Measurements from ENCODE around the gene GOLGA1.

Gene GOLGA1

GRCh38 chr9:124869466-124869985 is 71.4 kb downstream of the GOLGA1 start:
- no peaks in the 10 kb centered on the region for H3K9me3 ChIP-seq (ENCODE audit: control insufficient read depth in 1 of 2, low read length in 2 of 2)
- H3K4me1 ChIP-seq (ENCODE audit: control insufficient read depth in 1 of 2, insufficient read depth in 2 of 2, low read length in 2 of 2) = peaks cover 23 to 39% of the 10 kb centered on the region in 2 donors
- H3K27me3 ChIP-seq (ENCODE audit: low read depth, low read length) = no peaks in the 10 kb centered on the region
- H3K4me3 ChIP-seq (ENCODE audit: low read depth in 1 of 2, low read length in 2 of 2) = peak overlapping the region; percentile 91
- H3K27ac ChIP-seq (ENCODE audit: low read length) = peak overlapping the region; percentile 84
- H3K36me3 ChIP-seq (ENCODE audit: control insufficient read depth in 1 of 2, insufficient read depth in 2 of 2, low read length in 2 of 2) = peaks cover 11 to 18% of the 10 kb centered on the region in 2 donors

- Histone ChIP-seq H3K27me3 (ENCODE audit: low read depth, low read length) (no peaks in the 10 kb centered on the region), H3K4me3 (ENCODE audit: low read depth in 1 of 2, low read length in 2 of 2) (peak overlapping the region; percentile 91), H3K4me1 (ENCODE audit: control insufficient read depth in 1 of 2, insufficient read depth in 2 of 2, low read length in 2 of 2) (peaks cover 23 to 39% of the 10 kb centered on the region in 2 donors), H3K9me3 (ENCODE audit: control insufficient read depth in 1 of 2, low read length in 2 of 2) (no peaks in the 10 kb centered on the region), H3K27ac (ENCODE audit: low read length) (peak overlapping the region; percentile 95), H3K36me3 (ENCODE audit: control insufficient read depth in 1 of 2, insufficient read depth in 2 of 2, low read length in 2 of 2) (peaks cover 7 to 11% of the 10 kb centered on the region in 2 donors)
Observed at GRCh38 chr9:124868511-124869465, 72.1 kb downstream of the GOLGA1 start.

DNA sequence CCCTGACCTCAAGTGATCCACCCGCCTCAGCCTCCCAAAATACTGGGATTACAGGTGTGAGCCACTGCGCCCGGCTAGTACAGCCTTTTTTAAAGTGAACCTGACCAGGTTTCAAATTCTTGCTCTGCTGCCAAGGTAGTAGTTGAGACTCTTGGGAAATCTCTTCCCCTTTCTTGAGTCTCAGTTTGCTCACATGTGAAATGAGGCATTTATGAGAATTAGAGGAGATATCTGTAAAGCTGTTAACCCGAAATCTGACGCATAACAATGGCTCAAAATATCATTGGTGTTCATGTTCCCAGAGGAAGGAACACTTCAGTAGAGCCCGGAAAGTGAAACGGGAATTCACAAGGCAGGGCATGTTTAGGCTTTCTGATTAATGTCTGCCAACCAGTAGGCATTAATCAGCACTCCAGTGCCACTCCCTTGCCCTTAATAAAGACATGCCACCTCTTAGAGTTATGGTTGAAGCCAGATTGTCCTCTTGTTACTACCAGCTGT is 77.5 kb downstream of the GOLGA1 start:
- Histone ChIP-seq H3K27ac (ENCODE audit: low read length) (peak overlapping the region; percentile 53), H3K4me3 (ENCODE audit: low read depth in 1 of 2, low read length in 2 of 2) (no peak overlapping the region), H3K36me3 (ENCODE audit: control insufficient read depth in 1 of 2, insufficient read depth in 2 of 2, low read length in 2 of 2) (peaks cover 23% of the 10 kb centered on the region in 2 donors), H3K27me3 (ENCODE audit: low read depth, low read length) (no peaks in the 10 kb centered on the region), H3K9me3 (ENCODE audit: control insufficient read depth in 1 of 2, low read length in 2 of 2) (no peaks in the 10 kb centered on the region), H3K4me1 (ENCODE audit: control insufficient read depth in 1 of 2, insufficient read depth in 2 of 2, low read length in 2 of 2) (peaks cover 11 to 21% of the 10 kb centered on the region in 2 donors)

DNA sequence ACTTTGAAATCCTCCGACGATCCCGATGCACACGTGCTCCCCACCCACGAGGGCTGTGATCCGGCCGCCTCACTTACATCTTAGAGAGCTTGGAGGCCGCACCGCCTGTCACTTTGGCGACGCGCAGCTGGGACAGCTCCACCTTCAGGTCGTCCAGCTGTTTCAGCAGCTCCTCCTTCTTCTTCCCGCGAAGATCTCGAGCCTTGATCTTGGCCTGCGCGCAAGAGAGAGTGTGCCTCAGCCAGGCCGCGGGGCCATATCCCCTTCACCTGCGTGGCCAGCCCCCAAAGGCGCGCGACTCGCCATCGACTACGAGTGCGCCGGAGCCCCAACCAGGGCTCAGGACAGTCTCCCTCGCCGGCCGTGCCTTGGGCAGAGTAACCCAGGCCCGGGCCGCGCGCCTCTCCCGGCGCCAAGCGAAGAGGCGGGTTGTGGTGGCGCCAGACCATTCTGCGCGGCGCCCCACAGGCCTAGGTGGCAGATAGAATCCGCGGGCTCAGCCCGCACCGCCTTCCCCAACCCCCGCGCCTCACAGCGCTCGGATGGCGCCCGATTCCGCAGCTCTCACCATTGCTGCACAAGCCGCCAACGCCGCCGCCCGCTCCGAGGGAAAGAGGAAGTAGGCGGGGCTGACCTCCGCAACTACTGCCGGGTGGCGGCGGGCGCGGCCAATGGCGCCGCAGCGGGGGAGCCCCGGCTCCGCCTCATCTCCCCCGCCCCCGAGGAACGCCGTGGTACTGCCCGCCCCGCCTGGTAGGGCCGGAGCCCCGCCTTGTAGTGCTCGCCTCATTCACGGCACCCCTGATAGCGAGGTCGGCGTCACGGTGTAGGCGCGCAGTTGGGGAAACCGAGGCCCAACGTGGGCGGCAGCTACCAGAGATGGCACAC is 79.3 kb downstream of the GOLGA1 start, which contains the start of the genes ARPC5L and RPL35:
TSS of gene ARPC5L (plus strand) at position 789 of the 888 bp plus-strand sequence. CDS start 7,161 bp downstream, outside the sequence.
TSS of gene RPL35 (minus strand) at position 616 of the 888 bp plus-strand sequence. CDS start at position 571, 45 bp downstream.
- peak within 1 kb of the TSS; percentile 87 for H3K27ac ChIP-seq (ENCODE audit: low read length)
- peak within 1 kb of the TSS; percentile 83 to 88 for H3K4me3 ChIP-seq (ENCODE audit: low read depth in 1 of 2, low read length in 2 of 2)
- H3K9me3 ChIP-seq (ENCODE audit: control insufficient read depth in 1 of 2, low read length in 2 of 2) = no peaks in the 10 kb centered on the region
- no peaks in the 10 kb centered on the region for H3K27me3 ChIP-seq (ENCODE audit: low read depth, low read length)
- H3K36me3 ChIP-seq (ENCODE audit: control insufficient read depth in 1 of 2, insufficient read depth in 2 of 2, low read length in 2 of 2) = peaks cover 35 to 39% of the 10 kb centered on the region in 2 donors
- H3K4me1 ChIP-seq (ENCODE audit: control insufficient read depth in 1 of 2, insufficient read depth in 2 of 2, low read length in 2 of 2) = peaks cover 11 to 21% of the 10 kb centered on the region in 2 donors

DNA sequence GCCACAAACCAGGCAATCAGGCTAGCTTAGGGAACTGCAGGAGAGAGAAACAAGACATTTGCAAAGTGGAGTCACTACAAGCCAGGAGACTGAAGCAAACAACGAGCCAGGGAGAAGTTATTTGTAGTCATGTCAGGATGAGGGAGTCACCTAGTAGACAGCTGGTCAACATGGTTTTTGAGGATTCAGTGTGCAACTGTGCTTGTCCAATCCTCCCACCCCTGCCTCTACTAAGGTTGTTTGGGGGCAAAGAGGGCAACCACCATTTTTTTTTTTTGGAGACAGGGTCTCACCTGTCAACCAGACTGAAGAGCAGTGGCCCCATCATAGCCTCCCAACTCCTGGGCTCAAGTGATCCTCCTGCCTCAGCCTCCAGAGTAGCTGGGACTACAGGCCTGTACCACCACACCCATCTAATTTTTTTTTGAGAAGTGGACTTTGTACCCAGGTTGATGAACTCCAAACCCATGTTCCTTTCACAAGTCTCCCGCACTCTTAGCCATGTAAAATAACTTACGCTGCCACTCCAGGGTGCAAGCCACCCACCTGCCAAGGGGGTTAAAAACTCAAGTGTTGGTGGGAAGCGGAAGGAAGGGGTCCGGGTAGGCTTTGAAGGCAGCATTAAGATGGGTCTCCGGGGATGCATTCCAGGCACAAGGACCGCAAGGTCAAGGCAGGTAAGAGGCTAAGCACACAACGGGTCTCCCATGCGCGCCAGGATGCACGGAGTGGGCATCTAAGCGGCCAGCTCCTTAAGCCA is 80.1 kb downstream of the GOLGA1 start:
- Histone ChIP-seq H3K4me3 (ENCODE audit: low read depth in 1 of 2, low read length in 2 of 2) (peak overlapping the region; percentile 83 to 88), H3K27me3 (ENCODE audit: low read depth, low read length) (no peaks in the 10 kb centered on the region), H3K27ac (ENCODE audit: low read length) (peak overlapping the region; percentile 79), H3K36me3 (ENCODE audit: control insufficient read depth in 1 of 2, insufficient read depth in 2 of 2, low read length in 2 of 2) (peaks cover 35 to 42% of the 10 kb centered on the region in 2 donors), H3K9me3 (ENCODE audit: control insufficient read depth in 1 of 2, low read length in 2 of 2) (no peaks in the 10 kb centered on the region), H3K4me1 (ENCODE audit: control insufficient read depth in 1 of 2, insufficient read depth in 2 of 2, low read length in 2 of 2) (peaks cover 11 to 21% of the 10 kb centered on the region in 2 donors)

GRCh38 chr9:124859803-124860581 is 80.9 kb downstream of the GOLGA1 start:
- H3K27ac ChIP-seq (ENCODE audit: low read length) = peak overlapping the region; percentile 79
- H3K4me1 ChIP-seq (ENCODE audit: control insufficient read depth in 1 of 2, insufficient read depth in 2 of 2, low read length in 2 of 2) = peaks cover 11 to 21% of the 10 kb centered on the region in 2 donors
- peaks cover 35 to 42% of the 10 kb centered on the region in 2 donors for H3K36me3 ChIP-seq (ENCODE audit: control insufficient read depth in 1 of 2, insufficient read depth in 2 of 2, low read length in 2 of 2)
- peak overlapping the region; percentile 83 to 88 for H3K4me3 ChIP-seq (ENCODE audit: low read depth in 1 of 2, low read length in 2 of 2)
- no peaks in the 10 kb centered on the region for H3K27me3 ChIP-seq (ENCODE audit: low read depth, low read length)
- no peaks in the 10 kb centered on the region for H3K9me3 ChIP-seq (ENCODE audit: control insufficient read depth in 1 of 2, low read length in 2 of 2)

DNA sequence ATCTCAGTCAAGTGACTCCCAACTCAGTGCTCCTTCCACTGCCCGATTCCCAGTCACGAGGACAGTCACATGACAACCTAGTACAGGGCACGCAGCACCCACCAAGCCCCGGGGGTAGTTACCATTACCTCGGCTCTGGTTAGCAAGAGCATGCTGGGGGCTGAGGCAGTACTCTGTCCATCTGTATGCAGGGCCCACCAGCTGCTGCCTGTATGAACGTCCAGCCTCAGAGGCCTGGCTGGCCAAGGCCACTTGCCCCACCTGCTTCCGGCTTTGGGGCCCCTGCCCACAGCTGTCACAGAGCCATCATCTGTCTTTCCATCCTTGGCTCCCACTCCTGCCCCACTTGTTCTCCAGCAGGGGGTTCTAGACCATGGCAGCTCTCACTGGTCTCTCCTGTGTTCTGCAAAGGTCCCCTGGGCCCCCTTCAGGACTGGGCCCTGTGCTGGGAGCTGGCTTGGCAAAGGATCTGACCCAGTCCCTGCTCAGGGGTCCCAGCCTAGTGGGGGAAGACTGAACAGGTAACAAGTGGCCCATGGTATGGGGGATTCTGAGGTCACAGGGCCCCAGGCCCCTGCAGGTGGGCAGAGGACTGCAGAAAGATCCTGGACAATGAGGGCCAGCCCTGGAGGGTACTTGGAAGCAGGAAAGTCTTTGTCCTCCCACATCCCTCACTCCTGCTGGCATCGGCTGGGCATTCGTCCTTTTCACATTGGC is 82.4 kb downstream of the GOLGA1 start:
- Histone ChIP-seq H3K27ac (ENCODE audit: low read length) (no peak overlapping the region), H3K4me1 (ENCODE audit: control insufficient read depth in 1 of 2, insufficient read depth in 2 of 2, low read length in 2 of 2) (peaks cover 11 to 21% of the 10 kb centered on the region in 2 donors), H3K36me3 (ENCODE audit: control insufficient read depth in 1 of 2, insufficient read depth in 2 of 2, low read length in 2 of 2) (peaks cover 35 to 42% of the 10 kb centered on the region in 2 donors), H3K9me3 (ENCODE audit: control insufficient read depth in 1 of 2, low read length in 2 of 2) (no peaks in the 10 kb centered on the region), H3K4me3 (ENCODE audit: low read depth in 1 of 2, low read length in 2 of 2) (no peak overlapping the region), H3K27me3 (ENCODE audit: low read depth, low read length) (no peaks in the 10 kb centered on the region)

DNA sequence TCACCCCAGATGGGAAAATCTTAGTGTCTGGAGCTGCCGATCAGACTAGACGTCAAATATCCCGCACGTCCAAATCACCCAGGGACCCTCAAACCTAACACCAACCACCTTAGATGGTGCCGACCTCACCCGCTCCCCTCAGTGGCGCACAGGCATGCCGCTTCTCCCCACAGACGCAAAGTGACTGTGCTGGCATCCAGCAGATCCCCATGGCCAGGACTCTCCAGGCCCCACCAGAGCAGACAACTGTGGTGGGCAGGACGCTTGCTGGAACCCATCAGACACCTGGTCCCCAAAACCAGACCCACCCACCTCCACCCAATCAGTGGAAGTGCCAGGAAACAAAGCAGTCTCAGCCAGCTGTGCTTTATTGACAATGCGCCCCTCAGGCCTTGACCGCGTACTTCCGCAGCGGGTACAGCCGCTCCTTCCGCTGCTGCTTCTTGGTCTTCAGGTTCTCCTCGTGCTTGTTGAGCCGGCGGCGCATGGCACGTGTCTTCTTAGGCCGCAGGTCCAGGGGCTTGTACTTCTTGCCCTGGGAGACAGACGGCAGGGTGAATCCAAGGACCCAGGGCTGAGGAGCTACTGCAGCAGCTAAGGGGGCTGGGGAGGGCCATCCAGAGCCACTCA is 83.2 kb downstream of the GOLGA1 start:
- H3K4me3 ChIP-seq (ENCODE audit: low read depth in 1 of 2, low read length in 2 of 2) = no peak overlapping the region
- peaks cover 14 to 25% of the 10 kb centered on the region in 2 donors for H3K4me1 ChIP-seq (ENCODE audit: control insufficient read depth in 1 of 2, insufficient read depth in 2 of 2, low read length in 2 of 2)
- peaks cover 35 to 42% of the 10 kb centered on the region in 2 donors for H3K36me3 ChIP-seq (ENCODE audit: control insufficient read depth in 1 of 2, insufficient read depth in 2 of 2, low read length in 2 of 2)
- H3K27ac ChIP-seq (ENCODE audit: low read length) = no peak overlapping the region
- no peaks in the 10 kb centered on the region for H3K9me3 ChIP-seq (ENCODE audit: control insufficient read depth in 1 of 2, low read length in 2 of 2)
- no peaks in the 10 kb centered on the region for H3K27me3 ChIP-seq (ENCODE audit: low read depth, low read length)

Measured in muscle layer of duodenum (tissue), 2 donors.